K562 (cell line): ENCODE results near the gene LAMB4. TPM values are rescaled to one million over a fixed set of nuclear protein-coding genes. Genes with fewer than 3 reads are reported as not detected.

ENCODE experiments used
- BRD9 ChIP-seq: fragments of 450-650 bp; IDR thresholded peaks from 2 replicates; pipeline ENCODE4 v1.6.1; 2018; ENCODE audit warnings: low read depth; ENCODE audit not compliant: partially characterized antibody
- FOXP1 ChIP-seq: sonication (generic); formaldehyde crosslinking; IDR thresholded peaks from 2 replicates; pipeline ENCODE4 v1.8.0; 2022; ENCODE audit warnings: mild to moderate bottlenecking, missing genetic modification reagents
- LEF1 ChIP-seq: fragments of 450-650 bp; IDR thresholded peaks from 2 replicates; pipeline ENCODE4 v1.6.1; 2016; ENCODE audit warnings: mild to moderate bottlenecking
- PHB2 ChIP-seq: fragments of 450-650 bp; IDR thresholded peaks from 2 replicates; pipeline ENCODE4 v1.6.1; 2017; ENCODE audit warnings: low read depth
- RAD51 ChIP-seq: fragments of 450-650 bp; IDR thresholded peaks from 2 replicates; pipeline ENCODE4 v1.7.1; 2016; ENCODE audit warnings: low read depth, mild to moderate bottlenecking, borderline replicate concordance
- TCF7L2 ChIP-seq: fragments of 150-350 bp; IDR thresholded peaks from 2 replicates; pipeline ENCODE4 v1.6.1; 2016; ENCODE audit warnings: low read depth, mild to moderate bottlenecking, low read length, moderate library complexity
- TCFL5 ChIP-seq: fragments of 250-450 bp; sonication (Bioruptor Pico); conservative IDR thresholded peaks from 2 replicates; pipeline ENCODE4 v1.6.1; 2021; ENCODE audit warnings: mild to moderate bottlenecking, moderate library complexity, matching md5 sums
- ZNF263 ChIP-seq: sonication (generic); formaldehyde crosslinking; IDR thresholded peaks from 2 replicates; pipeline ENCODE4 v1.8.0; 2022; ENCODE audit warnings: mild to moderate bottlenecking, missing genetic modification reagents, borderline replicate concordance
- polyA plus RNA-seq, 8 experiments: library from polyadenylated mRNA; depleted of rRNA in 4 of 8; stranded (reverse) in 5 of 8; unstranded in 3 of 8; fragments of >200 nt; fragmentation: Nextera tagmentation in 2 of 8; fragmentation: Illumina TruSeq in 1 of 8; extraction: Ambion mirVana in 2 of 8; extraction: Trizol in 1 of 8; gene quantifications; 2 replicates each; pipeline versions ENCODE4 v1.2.1 to v1.2.3, GENCODE V29; 2011 to 2014; ENCODE audit warnings: inconsistent platforms in 1 of 8, missing spikeins in 1 of 8
- total RNA-seq, 7 experiments: library from RNA; depleted of rRNA in 6 of 7; stranded (reverse); fragments of >200 nt in 6 of 7; fragmentation: Illumina TruSeq in 2 of 7; extraction: Trizol in 2 of 7; gene quantifications; 2 replicates each; pipeline versions ENCODE4 v1.2.1 to v1.2.3, GENCODE V29; 2011 to 2021; ENCODE audit warnings: low replicate concordance in 1 of 7
- TF ChIP-seq, protein P1 (sequence below): fragments of 250-450 bp; sonication (Bioruptor Pico); IDR thresholded peaks from 2 replicates; pipeline ENCODE4 v1.9.0; 2021; ENCODE audit warnings: mild to moderate bottlenecking
- TF ChIP-seq, protein P2 (sequence below): sonication (generic); formaldehyde crosslinking; IDR thresholded peaks from 2 replicates; pipeline ENCODE4 v1.8.0; 2022; ENCODE audit warnings: missing genetic modification reagents, mild to moderate bottlenecking, borderline replicate concordance
- TF ChIP-seq, protein P3 (sequence below): fragments of 250-450 bp; sonication (Bioruptor Pico); IDR thresholded peaks from 2 replicates; pipeline ENCODE4 v1.5.0; 2020; ENCODE audit warnings: mild to moderate bottlenecking, borderline replicate concordance
- TF ChIP-seq, protein P4 (sequence below): fragments of 450-650 bp; IDR thresholded peaks from 2 replicates; pipeline ENCODE4 v1.6.1; 2016; ENCODE audit warnings: mild to moderate bottlenecking, moderate library complexity

Gene LAMB4
- total and polyA plus RNA-seq, 9 of the 15 experiments (the other 6 are each of a cell fraction or from before 2014, with no cell fraction given): 0.06 to 0.13 (median 0.07) TPM; not detected in 6

DNA sequence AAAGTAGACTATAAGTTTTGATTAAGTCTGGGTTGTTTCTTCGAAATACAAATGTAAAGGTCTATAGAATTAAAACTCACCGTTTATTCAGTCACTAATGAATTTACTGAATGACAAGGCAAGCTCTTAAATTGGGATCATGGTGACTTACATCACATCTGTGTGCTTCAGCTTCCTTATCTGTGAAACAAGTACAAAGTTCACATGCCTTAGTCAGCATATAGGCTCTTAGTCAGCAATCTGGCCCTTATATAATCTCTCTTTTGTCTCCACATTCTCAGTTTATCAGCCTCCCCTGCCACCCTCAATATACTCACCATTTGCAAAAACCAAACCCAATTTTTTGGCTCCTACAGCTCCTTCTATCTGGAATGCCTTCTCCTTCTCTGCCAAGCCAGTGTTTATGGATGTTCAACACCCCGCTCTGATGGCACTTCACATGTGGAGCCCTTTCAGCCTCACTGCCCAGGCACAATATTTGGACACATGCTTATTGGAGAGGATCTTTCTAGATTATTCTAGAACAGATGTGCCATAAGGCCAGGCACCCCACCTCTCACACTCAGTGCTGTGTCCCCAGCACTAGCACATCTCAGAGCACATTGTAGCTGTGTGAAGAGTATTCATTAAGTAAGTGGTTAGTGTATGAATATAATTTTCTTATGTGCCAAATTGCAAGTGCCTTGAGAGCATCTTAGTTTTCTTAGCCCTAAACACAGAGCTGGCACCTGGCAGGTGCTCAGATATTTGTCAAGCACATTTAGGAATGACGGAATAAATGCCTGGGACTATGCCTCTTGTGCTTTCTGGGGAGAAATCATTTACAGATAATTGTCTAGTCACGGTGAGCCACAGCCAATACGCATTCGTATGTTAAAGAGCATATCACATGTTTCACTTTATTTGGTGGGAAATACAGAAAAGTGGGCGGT is 117.4 kb downstream of the LAMB4 start (continued):
- TF ChIP-seq, protein P1, sequence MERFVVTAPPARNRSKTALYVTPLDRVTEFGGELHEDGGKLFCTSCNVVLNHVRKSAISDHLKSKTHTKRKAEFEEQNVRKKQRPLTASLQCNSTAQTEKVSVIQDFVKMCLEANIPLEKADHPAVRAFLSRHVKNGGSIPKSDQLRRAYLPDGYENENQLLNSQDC (CRISPR knock-in tag): no peak
- TF ChIP-seq TCF7L2 (no peak), LEF1 (peak; percentile 94), RAD51 (peak; percentile 46; the same call in 1 of the 2 replicates), PHB2 (peak; percentile 75), FOXP1 (no peak), ZNF263 (no peak), BRD9 (peak; percentile 74), TCFL5 (no peak)
- TF ChIP-seq, protein P2, sequence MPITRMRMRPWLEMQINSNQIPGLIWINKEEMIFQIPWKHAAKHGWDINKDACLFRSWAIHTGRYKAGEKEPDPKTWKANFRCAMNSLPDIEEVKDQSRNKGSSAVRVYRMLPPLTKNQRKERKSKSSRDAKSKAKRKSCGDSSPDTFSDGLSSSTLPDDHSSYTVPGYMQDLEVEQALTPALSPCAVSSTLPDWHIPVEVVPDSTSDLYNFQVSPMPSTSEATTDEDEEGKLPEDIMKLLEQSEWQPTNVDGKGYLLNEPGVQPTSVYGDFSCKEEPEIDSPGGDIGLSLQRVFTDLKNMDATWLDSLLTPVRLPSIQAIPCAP: no peak
- TF ChIP-seq, protein P3, sequence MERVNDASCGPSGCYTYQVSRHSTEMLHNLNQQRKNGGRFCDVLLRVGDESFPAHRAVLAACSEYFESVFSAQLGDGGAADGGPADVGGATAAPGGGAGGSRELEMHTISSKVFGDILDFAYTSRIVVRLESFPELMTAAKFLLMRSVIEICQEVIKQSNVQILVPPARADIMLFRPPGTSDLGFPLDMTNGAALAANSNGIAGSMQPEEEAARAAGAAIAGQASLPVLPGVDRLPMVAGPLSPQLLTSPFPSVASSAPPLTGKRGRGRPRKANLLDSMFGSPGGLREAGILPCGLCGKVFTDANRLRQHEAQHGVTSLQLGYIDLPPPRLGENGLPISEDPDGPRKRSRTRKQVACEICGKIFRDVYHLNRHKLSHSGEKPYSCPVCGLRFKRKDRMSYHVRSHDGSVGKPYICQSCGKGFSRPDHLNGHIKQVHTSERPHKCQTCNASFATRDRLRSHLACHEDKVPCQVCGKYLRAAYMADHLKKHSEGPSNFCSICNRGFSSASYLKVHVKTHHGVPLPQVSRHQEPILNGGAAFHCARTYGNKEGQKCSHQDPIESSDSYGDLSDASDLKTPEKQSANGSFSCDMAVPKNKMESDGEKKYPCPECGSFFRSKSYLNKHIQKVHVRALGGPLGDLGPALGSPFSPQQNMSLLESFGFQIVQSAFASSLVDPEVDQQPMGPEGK: no peak
- TF ChIP-seq, protein P4, sequence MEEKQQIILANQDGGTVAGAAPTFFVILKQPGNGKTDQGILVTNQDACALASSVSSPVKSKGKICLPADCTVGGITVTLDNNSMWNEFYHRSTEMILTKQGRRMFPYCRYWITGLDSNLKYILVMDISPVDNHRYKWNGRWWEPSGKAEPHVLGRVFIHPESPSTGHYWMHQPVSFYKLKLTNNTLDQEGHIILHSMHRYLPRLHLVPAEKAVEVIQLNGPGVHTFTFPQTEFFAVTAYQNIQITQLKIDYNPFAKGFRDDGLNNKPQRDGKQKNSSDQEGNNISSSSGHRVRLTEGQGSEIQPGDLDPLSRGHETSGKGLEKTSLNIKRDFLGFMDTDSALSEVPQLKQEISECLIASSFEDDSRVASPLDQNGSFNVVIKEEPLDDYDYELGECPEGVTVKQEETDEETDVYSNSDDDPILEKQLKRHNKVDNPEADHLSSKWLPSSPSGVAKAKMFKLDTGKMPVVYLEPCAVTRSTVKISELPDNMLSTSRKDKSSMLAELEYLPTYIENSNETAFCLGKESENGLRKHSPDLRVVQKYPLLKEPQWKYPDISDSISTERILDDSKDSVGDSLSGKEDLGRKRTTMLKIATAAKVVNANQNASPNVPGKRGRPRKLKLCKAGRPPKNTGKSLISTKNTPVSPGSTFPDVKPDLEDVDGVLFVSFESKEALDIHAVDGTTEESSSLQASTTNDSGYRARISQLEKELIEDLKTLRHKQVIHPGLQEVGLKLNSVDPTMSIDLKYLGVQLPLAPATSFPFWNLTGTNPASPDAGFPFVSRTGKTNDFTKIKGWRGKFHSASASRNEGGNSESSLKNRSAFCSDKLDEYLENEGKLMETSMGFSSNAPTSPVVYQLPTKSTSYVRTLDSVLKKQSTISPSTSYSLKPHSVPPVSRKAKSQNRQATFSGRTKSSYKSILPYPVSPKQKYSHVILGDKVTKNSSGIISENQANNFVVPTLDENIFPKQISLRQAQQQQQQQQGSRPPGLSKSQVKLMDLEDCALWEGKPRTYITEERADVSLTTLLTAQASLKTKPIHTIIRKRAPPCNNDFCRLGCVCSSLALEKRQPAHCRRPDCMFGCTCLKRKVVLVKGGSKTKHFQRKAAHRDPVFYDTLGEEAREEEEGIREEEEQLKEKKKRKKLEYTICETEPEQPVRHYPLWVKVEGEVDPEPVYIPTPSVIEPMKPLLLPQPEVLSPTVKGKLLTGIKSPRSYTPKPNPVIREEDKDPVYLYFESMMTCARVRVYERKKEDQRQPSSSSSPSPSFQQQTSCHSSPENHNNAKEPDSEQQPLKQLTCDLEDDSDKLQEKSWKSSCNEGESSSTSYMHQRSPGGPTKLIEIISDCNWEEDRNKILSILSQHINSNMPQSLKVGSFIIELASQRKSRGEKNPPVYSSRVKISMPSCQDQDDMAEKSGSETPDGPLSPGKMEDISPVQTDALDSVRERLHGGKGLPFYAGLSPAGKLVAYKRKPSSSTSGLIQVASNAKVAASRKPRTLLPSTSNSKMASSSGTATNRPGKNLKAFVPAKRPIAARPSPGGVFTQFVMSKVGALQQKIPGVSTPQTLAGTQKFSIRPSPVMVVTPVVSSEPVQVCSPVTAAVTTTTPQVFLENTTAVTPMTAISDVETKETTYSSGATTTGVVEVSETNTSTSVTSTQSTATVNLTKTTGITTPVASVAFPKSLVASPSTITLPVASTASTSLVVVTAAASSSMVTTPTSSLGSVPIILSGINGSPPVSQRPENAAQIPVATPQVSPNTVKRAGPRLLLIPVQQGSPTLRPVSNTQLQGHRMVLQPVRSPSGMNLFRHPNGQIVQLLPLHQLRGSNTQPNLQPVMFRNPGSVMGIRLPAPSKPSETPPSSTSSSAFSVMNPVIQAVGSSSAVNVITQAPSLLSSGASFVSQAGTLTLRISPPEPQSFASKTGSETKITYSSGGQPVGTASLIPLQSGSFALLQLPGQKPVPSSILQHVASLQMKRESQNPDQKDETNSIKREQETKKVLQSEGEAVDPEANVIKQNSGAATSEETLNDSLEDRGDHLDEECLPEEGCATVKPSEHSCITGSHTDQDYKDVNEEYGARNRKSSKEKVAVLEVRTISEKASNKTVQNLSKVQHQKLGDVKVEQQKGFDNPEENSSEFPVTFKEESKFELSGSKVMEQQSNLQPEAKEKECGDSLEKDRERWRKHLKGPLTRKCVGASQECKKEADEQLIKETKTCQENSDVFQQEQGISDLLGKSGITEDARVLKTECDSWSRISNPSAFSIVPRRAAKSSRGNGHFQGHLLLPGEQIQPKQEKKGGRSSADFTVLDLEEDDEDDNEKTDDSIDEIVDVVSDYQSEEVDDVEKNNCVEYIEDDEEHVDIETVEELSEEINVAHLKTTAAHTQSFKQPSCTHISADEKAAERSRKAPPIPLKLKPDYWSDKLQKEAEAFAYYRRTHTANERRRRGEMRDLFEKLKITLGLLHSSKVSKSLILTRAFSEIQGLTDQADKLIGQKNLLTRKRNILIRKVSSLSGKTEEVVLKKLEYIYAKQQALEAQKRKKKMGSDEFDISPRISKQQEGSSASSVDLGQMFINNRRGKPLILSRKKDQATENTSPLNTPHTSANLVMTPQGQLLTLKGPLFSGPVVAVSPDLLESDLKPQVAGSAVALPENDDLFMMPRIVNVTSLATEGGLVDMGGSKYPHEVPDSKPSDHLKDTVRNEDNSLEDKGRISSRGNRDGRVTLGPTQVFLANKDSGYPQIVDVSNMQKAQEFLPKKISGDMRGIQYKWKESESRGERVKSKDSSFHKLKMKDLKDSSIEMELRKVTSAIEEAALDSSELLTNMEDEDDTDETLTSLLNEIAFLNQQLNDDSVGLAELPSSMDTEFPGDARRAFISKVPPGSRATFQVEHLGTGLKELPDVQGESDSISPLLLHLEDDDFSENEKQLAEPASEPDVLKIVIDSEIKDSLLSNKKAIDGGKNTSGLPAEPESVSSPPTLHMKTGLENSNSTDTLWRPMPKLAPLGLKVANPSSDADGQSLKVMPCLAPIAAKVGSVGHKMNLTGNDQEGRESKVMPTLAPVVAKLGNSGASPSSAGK: peak; percentile 36; the same call in 1 of the 2 replicates
